ENCODE results near the gene TARDBP. TPM values are rescaled to one million over a fixed set of nuclear protein-coding genes. Genes with fewer than 3 reads are reported as not detected.

TARDBP gene
- total and polyA plus RNA-seq, 10 donors = 88.0 to 243 (median 129) TPM

GRCh38 chr1:10973956-10974881 lies 38.2 kb upstream of the TARDBP start:
- intact Hi-C loops (cut with DNase I; ENCODE audit: low total_unique reads) = no loop called here
- 82 to 91% (median 86%) methylated on average over 14 to 17 of the region's 17 CpGs for WGBS, 5 donors

DNA sequence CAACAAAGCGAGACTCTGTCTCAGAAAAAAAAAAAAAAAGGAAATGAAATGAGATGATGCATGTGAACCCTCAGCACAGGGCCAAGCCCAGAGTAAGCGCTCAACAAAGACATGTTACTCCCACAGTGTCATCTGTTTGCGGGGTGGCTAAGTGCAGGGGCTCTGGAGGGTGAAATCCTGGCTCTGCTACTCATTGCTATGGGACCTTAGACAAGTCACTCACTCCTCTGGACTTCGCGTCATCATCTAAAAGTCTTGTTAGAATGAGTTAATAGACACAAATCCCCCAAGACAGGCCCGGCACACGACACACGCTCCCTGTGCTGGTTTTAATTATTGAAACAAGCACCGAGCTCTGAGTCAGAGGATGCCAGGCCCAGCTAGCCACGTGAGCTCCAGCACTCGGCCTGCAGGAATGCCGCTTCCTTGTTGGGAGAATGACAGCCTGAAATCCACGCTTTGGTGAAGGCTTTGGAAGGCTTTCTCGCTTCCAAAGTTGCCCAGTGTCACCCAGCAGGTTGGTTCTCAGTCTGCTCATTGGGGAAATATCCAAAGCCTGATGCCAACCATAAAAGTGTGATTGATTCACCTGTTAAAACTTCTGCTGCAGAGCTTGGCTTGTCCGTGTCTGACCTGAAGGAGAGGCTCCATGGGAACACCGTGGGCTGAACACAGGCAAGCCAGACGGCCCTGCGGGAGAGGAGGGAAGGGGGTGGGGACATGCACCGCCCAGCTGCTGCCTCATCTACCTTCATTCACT lies 36.7 kb upstream of the TARDBP start:
- H3K36me3 ChIP-seq = no peaks in the 10 kb centered on the region
- no peak for DNase-seq
- intact Hi-C loops (cut with DNase I; ENCODE audit: low total_unique reads) = no loop called here
- peaks cover 0 to 50% (median 9%) of the 10 kb centered on the region in 7 donors for H3K27me3 ChIP-seq (replicated peaks in 1 of 7)
- no peak for TF ChIP-seq POLR2AphosphoS5 (IDR thresholded peaks at IDR 0.05)
- TF ChIP-seq POLR2A (IDR thresholded peaks at IDR 0.05) = no peak
- TF ChIP-seq CTCF (IDR thresholded peaks at IDR 0.05 in 8 of 11, conservative IDR thresholded peaks at IDR 0.05 in 3 of 11) = no peak
- no peak overlapping the region for H3K4me3 ChIP-seq
- H3K4me1 ChIP-seq = peaks cover 0 to 13% (median 0%) of the 10 kb centered on the region in 6 donors
- WGBS, 5 donors = 64 to 89% (median 82%) methylated on average over 16 to 19 of the region's 19 CpGs
- no peaks in the 10 kb centered on the region for H3K9me3 ChIP-seq
- H3K27ac ChIP-seq = no peak overlapping the region

More at GRCh38 chr1:10973956-10974881, 38.2 kb upstream of the TARDBP start:
- Histone ChIP-seq H3K36me3 (no peaks in the 10 kb centered on the region), H3K27me3 (replicated peaks in 1 of 7) (peaks cover 0 to 35% (median 0%) of the 10 kb centered on the region in 7 donors), H3K4me1 (peaks cover 0 to 4% (median 0%) of the 10 kb centered on the region in 6 donors), H3K9me3 (no peaks in the 10 kb centered on the region), H3K4me3 (no peak overlapping the region), H3K27ac (no peak overlapping the region)
- TF ChIP-seq CTCF (IDR thresholded peaks at IDR 0.05 in 8 of 11, conservative IDR thresholded peaks at IDR 0.05 in 3 of 11) (no peak), POLR2A (IDR thresholded peaks at IDR 0.05) (no peak), POLR2AphosphoS5 (IDR thresholded peaks at IDR 0.05) (no peak)
- no peak for DNase-seq

GRCh38 chr1:10978719-10979118 lies 33.7 kb upstream of the TARDBP start:
- Histone ChIP-seq H3K36me3 (no peaks in the 10 kb centered on the region), H3K27ac (no peak overlapping the region), H3K9me3 (no peaks in the 10 kb centered on the region), H3K27me3 (replicated peaks in 1 of 7) (peaks cover 0 to 69% (median 9%) of the 10 kb centered on the region in 7 donors), H3K4me1 (peaks cover 0 to 13% (median 0%) of the 10 kb centered on the region in 6 donors), H3K4me3 (no peak overlapping the region)
- DNase-seq = no peak
- intact Hi-C loops (cut with DNase I; ENCODE audit: low total_unique reads) = no loop called here
- TF ChIP-seq POLR2A (IDR thresholded peaks at IDR 0.05) = no peak
- no peak for TF ChIP-seq CTCF (IDR thresholded peaks at IDR 0.05 in 8 of 11, conservative IDR thresholded peaks at IDR 0.05 in 3 of 11)
- no peak for TF ChIP-seq POLR2AphosphoS5 (IDR thresholded peaks at IDR 0.05)
- WGBS, 5 donors = 42 to 63% (median 51%) methylated on average over 4 of the region's 4 CpGs
